RPMI7951 (cell line): Measurements from ENCODE around the gene UPF2. TPM values are rescaled to one million over a fixed set of nuclear protein-coding genes. Genes with fewer than 3 reads are reported as not detected.

Experiments
- DNase-seq: peaks from one replicate; pipeline ENCODE4 v3.0.0-alpha.2; 2012; ENCODE audit warnings: low read depth
- total RNA-seq: library from RNA; depleted of rRNA; stranded (reverse); fragments of >200 nt; shearing (Covaris generic); gene quantifications from 2 replicates; pipeline ENCODE4 v1.2.3, GENCODE V29; 2014

The UPF2 gene
- total RNA-seq, 1 experiment from 2014 or later = 14.4 TPM

DNA sequence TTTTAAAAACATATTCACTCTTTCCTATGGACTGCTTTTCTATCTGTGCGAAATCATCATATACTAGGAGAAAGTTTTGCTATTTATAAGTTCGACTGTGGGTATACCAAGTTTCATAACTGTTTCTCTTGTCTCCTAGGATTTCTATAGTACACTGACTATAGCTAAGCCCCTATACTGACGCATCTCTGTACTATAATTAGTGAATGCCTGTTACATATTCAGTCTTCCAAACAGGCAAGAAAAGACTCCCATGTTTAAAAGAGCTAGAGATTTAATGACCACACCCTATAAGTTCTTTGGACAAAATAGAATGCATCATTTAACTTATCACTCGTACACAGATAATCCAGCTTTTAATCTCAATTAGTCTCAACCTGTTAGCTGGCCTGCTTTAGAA lies 80.8 kb downstream of the UPF2 start:
- DNase-seq = no peak

DNA sequence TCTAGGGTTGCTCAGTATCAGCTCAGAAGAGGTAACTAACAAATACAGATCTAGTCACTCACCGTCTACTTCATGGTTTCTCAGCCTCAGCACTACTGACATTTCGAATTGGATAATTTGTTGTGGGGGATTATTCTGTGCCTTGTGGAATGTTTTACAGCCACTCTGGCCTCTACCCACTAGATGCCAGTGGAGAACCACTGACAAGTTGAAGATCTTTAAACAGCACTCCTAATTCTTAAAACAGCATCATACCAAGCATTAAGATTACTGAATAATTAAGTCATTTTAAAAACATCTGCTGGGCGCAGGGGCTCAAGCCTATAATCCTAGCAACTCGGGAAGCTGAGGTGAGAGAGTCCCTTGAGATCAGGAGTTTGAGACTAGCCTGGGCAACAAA lies 82.6 kb downstream of the UPF2 start:
- DNase-seq = no peak

DNA sequence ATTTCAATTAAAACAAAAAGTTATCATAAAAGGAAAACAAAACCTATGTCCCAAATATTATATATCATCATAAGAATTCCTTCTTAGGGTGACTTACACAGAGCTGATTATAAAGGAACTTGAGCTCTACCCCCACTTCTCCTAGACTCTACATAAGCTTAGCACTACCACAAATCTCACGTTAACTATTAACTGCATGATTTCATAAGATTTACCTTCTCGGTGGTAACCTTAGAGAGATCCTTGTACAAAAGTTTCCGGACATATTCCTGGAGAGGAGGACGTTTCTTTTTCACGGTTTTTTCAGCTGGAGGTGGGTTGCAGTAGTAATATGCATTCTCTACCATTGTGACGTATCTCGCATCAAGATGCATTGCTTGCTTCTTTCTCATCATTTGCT lies 83.7 kb downstream of the UPF2 start:
- DNase-seq = no peak

DNA sequence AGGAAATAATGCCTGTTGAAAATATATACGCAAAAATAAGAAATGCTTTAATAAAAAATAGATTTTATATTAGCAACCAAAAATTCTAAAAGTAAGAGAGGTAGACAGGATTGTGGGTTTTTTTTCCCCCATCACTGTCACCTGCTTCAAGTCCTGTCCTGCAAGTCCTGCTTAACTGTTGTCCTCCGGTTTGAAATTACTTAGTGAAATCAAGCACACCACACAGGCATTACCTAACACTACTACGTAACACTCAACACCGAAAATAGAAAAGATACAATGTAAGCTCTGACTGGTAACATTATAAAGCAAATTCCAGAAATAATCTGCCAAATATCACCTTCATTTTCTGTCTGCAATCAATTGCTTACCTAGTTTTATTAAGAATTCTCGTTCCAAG lies 90.9 kb downstream of the UPF2 start:
- no peak for DNase-seq

DNA sequence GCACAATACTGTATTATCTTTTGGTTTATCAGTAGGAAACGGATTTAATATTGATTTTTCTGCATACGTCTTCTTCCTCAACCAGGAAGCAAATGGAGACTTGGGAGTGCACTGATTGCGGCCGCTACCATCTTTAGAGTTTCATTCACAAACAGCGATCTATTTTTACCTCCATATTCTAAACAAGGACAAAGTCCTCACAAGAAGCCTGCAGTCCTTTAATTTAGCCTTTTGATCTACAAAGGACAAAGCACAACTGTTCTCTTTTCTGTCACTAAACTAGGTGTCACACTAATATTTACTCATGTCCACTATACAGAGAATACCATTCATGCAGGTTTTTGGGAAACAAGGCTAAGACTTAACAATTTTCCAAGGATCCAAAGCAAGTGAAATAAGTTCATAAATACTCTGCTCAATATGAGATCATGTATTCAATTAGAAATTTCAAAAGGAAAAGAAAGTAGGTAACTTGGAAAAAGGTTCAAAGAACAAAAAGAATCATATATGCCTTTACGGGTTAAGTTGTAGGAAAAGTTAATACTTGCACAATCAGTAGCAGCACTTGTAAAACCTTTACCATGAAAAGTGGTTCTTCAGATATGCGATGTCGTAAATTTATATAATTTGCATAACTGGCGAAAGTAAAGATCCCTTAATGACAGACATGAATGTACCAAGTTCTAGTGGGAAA lies 92.1 kb downstream of the UPF2 start:
- no peak for DNase-seq

DNA sequence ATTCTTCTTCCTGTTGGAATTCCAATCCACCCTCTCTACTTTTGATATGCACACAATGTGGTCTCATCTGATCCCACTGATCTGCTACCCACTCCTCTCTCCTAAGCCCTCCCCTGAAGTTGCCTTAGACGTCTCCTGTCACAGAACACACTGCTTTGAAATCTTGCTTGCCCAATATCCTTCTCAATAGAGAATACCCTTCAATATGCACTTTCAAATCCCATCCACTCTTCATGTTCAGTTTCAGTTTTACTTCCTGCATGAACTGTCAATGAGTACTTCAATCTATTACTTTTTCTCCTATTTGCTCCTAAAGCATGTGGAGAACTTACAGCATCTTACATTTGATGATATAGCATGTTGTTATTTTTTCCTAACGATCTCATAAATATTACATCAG lies 93.5 kb downstream of the UPF2 start:
- no peak for DNase-seq

DNA sequence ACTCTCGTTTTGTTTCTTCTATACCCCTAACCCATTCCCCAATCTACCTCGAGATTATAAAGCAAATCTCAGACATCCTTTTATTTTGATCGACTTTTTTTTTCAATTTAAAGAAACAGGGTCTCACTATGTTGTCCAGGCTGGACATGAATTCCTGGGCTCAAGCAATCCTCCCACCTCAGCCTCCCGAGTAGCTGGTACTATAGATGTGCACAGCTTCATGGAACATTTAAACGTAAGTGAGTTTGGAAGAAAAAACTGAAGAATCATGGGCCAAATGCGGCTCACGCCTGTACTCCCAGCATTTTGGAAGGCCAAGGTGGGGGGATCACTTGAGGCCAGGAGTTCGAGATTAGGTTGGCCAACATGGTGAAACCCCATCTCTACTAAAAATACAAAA lies 96.0 kb downstream of the UPF2 start:
- no peak for DNase-seq

DNA sequence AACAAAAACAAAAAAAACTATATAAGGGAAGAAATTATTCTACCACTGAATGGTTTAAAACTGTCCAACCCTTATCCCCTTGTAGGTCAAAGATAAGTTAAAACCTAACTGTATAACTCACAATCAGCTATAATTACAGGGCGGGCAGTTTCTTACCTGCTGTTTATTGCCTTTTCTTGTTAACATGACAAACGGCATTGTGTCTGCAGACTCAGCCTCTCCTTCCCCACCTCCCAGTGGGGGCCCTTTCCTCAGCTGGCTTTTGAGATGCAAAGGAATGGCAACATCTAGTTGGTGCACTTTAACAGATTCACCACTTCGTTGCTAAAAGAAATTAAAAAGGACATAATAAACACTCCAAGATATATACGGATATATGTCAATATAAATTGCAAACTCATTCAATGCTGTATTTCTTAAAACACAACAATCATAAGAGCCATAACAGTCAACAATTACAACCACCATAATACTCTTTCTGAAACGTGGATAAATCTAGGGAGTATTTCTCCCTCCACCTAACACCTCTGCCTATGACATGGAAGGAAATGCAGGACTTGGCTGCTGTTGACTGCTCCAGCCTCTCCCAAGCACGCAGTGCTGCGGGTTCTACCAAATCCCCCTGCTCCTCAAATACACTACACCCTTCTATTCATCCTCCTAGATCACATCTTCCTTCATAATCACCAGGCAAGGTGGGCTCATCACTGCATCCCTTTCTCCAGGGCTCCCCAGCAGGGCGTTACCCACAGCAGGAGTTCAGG lies 106.0 kb downstream of the UPF2 start:
- no peak for DNase-seq

DNA sequence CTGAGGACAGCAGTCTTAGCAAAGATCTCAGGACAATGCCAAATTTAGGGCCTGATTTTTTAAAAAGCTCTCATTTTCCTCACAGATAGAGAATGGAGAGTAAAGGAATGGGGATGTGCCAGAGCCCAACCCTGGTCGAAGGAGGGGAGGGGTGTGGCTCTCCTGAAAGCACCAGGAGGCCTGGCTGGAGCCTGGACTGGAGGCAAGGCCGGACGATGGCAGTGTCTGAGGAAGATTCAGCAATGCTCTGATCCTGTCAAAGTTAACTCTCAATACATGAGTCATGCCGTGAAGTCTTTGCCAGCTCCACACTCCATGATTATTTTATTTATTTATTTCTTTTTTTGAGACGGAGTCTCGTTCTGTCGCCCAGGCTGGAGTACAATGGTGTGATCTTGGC lies 108.3 kb downstream of the UPF2 start:
- no peak for DNase-seq

DNA sequence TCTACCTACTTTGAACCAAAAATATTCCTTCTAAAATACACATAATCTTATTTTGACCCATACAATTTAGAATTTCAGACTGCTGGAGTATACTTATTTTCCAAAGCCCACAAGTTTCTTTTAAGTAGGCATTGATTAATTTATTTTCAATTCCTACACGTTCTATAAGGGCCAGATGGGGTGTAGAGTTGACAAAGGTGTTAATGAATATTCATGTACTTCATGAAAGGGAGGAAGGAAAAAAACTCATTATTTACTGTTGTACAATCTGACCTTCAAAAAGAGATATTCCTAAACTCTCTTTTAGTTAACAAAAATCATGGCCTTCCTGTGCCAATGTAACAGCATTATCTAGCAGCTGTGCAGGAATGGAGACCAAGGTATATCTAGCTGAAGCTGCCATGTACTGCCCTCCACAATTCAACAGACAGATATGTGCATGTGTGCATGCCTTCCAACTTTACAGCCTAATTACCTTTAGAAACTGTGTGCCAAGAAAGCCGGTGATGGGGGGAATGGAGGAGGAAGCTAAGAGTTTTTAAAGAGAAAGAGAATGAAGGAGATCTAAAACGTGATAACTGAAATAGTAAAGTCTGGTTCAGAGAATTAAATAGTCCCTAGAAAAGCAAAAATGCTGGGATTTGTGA lies 108.9 kb downstream of the UPF2 start:
- DNase-seq = no peak

DNA sequence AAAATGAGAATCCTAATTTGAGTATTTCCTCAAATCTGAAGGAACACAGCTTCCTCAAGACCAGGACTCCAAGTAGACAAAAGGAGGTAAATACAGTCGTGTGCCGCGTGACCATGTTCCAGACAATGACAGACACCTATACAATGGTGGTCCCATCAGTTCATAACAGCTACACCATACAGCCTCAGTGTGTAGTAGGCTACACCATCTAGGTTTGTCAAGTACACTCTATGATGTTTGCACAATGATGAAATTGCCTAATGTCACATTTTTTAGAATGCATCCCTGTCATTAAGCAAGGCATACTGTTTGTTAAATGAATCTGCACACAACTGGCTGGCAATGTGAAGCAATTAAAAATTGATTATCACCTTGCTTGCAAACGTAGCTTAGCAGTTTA lies 111.6 kb downstream of the UPF2 start:
- DNase-seq = no peak

DNA sequence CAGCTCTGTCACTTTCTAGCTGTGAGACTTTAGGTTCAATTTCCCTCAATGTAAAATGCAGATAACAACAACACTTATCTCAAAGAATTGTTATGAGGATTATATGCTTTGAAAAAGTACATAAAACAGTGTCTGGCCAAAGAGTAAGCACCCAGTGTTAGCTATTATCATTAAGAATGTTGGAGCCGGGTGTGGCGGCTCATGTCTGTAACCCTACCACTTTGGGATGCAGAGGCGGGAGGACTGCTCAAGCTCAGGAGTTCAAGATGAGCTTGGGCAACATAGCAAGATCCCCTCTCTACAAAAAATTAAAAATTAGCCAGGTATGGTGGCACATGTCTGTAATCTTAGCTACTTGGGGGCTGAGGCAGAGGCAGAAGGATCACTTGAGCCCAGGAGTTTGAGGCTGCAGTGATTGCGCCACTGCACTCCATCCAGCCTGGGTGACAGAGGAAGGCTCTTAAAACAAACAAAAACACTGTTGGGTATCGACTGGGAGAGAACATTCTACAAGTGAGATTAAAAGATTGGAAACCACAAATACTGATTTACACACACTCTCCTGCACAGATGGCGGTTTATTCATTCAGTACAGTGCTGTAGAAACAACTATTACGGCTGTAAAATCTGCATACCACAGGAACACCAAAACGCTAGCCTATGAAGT lies 112.2 kb downstream of the UPF2 start:
- no peak for DNase-seq

DNA sequence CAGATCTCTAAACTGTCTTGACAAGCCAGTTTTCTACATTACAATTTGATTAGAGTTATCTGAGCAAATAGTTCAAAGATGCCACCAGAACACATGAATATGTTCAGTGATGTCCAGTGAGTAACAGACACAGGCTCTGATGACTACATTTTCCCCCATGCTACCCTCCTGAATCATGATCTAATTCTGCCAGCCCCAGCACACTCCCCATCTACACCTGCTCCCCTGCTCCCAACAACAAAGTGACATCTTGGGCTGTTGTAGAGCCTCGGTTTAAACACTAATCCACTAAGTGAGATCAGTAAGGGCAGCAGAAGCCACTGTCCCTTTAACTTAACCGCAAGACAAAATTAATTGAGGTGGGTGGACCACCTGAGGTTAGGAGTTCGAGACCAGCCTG lies 114.9 kb downstream of the UPF2 start:
- no peak for DNase-seq

DNA sequence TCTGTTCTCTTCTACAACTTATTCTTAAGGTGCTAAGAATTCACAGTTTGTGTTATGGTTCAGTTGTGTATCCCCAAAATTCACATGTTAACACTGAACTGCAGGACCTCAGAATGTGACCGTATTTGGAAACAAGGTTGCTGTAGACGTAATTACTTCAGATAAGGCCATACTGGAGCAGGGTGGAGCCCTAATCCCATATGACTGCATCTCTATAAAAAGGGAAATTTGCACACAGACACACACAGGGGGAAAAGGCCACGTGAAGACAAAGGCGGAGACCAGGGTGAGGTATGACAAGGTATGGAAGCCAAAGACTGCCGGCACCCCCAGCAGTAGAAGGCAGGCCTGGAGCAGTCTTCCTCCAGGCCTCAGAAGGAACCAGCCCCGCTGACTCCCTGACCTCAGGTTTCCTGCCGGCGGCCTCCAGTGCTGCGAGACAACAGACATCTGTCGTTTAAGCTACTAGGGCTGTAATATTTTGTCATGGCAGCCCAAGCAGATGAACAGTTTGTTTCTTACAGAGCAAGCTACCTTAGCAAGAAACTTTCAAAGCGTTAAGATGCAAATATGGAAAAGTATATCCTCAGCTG lies 120.7 kb downstream of the UPF2 start:
- no peak for DNase-seq

DNA sequence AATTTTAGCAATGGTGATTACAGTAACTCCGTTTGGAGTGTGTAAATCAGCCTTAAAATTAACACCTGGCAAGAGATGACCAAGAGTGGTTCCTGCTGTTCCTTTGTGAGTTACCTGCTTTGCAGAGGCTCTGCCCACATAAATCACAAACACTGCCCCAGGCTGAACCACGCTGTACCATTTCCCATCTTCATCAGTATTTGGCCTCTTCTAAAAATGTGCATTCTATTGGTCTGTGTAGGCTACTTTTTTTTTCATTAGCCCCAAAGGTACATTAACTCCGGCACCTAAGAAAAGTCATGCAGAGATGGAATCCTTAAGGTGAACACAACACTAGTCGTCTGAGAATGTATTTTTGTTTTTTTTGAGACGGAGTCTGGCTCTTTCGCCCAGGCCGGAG lies 123.3 kb downstream of the UPF2 start:
- no peak for DNase-seq

DNA sequence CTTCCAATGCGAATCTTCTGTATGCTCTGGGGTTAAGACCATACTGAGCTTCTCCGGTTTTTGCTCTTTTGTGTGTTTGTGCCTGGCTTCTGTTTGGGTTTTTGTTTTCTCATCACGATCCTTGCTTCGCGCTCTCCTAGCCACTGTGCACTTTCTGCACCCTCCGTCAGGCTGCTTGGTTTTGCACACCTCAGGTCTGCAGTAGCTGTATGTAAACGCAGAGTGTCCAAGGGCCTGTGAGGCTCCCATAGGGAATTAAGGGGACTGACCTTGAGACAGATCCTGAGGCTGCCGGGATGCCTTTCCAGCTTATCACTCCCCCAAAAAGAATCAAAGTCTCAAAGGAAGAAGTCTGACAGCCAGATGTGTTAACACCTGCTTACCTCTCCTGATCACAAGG lies 124.2 kb downstream of the UPF2 start:
- DNase-seq = no peak

DNA sequence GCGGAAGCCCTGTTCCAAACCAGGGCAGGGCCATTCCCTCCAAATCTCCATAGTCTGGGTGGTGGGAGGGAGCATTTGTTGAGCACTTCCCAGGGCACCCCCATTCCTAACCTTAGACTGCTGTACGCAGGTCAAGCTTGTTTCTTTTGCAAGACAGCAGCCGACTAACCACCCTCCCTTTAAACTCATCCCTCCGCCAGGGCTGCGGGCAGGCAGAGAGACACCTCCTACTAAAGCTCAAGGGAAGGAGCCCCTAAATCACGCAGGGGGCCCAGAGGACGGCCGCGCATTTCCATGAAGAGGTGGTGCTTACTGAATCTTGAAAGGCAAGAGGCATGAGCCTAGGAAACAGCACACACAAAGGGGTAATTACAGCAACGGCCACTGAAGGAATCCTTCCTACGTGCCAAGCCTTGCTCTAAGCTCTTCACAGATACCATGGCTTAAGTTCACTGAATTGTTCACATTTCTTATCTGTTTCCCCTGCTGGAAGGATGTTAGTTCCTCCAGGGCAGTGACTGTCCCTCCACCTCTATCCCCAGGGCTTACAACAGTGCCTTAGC lies 129.4 kb downstream of the UPF2 start:
- DNase-seq = no peak

DNA sequence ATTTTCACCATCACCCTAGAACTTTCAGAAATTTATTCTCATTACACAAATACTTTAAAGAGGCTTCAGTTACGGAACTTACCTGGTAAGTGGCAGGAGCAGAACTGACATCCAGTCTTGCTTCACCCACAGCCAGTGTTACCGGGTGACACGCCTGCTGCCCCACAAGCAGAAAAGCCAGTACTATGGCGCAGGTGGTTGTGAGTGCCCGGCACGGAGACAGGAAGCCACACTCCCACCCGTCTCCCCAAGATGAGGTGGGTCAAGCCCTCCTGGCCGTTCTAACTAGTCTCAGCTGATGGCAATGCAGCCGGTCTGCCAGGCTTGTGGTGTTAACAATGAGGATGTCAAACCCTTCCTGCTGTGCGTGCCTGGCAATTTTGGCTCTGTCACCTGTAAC lies 132.5 kb downstream of the UPF2 start:
- no peak for DNase-seq

DNA sequence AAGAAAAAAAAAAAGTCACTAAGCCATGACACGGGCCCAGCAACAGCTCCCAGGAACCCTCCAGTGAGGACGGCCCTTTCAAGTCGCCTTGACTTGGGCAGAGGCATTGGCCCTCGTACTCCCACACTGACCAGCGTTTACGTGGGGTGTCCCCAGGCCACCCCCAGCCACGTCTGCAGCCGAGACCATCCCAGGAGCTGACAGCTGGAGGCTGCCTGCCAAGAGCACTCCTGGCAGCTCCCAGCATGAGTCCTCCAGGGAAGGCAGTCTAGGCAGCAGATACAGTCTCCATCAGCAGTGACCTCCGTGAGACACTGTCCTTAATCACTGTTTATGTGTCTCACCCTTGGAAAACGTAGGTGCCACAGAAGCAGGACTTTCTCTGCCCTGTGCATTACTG lies 133.0 kb downstream of the UPF2 start:
- no peak for DNase-seq

DNA sequence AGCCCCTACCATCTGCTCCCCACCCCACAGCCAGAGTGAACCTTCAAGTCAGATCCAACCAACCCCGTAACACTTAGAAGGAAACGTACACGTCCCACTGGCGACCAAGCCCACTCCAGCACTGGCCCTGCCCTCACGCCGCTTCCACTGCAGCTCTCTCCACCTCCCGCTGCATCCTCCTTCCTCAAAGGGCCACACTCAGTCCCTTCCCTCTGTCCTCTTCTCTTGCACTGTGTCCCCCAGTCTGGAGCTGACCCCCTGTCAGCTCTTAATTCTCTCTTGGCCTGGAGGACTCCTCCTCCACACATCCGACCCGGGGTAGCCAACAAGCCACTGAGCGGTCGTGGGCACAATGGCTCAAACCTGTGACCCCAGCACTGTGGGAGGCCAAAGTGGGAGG lies 133.6 kb downstream of the UPF2 start:
- DNase-seq = no peak

DNA sequence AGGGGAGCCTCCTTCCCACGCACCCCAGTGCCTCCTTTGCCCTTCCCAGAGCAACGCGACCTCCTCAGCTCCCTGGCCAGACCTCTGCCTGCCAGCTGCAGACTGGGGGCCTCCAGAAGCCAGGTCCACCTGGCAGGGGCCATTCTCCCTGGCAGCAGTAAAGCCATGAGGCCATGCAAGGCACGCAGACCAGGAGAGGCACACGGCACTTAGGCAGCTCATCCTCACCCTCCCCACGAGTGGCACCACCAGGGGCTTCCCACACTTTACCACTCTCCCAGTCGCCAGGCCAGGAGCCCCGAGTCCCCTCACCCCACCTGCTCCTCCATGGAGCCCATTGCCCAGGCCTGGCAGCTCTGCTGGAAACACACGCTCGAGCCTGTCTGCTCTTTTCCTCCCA lies 134.1 kb downstream of the UPF2 start:
- DNase-seq = no peak

DNA sequence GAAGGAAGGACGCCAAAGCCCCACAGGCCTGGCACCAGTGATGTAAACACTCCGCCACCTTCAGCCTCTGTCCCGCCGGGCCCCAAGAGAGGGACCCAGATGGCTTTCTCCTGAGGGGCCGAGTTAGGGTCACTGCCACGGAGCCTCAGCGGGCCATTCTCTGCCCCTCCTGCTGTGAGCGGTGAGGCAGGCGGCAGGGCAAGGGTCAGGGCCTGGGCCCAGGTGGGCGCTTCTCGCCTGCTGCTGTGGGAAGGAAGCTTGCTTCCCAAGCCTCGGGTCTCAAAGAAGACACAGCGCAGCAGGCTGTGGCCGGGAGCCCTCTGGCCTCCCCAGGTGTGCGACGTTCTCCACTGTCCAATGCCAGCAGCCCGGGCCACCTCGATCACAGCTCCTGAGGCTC lies 134.7 kb downstream of the UPF2 start:
- no peak for DNase-seq
